ENCODE measurements around the gene PDE1C.
"Not testable (repeated sequence)": the region's sequence is repeated elsewhere in the genome, so short reads cannot be mapped to it uniquely, and the experiment has no call there.

The PDE1C gene

GRCh38 chr7:31887006-31887405, 183.2 kb downstream of the PDE1C start:
- DNase-seq = no peak

- DNase-seq = no peak
These were observed 185.0 kb downstream of the PDE1C start for GRCh38 chr7:31885171-31885570.

GRCh38 chr7:31883761-31884164, 186.4 kb downstream of the PDE1C start:
- DNase-seq = peak; percentile 79

- DNase-seq = peak; percentile 58
These were observed 188.0 kb downstream of the PDE1C start for GRCh38 chr7:31882187-31882586.

- DNase-seq = no peak
These were observed 191.3 kb downstream of the PDE1C start for GRCh38 chr7:31878875-31879274.

- peak; percentile 47 for DNase-seq
These were observed 194.8 kb downstream of the PDE1C start for GRCh38 chr7:31875424-31875823.

- no peak for DNase-seq
These were observed 195.4 kb downstream of the PDE1C start for GRCh38 chr7:31874631-31875386.

GRCh38 chr7:31873816-31874597, 196.2 kb downstream of the PDE1C start:
- DNase-seq = no peak

- DNase-seq = no peak
These were observed 197.4 kb downstream of the PDE1C start for GRCh38 chr7:31872545-31873370.

- DNase-seq = no peak
These were observed 205.6 kb downstream of the PDE1C start for GRCh38 chr7:31864646-31865045.

- DNase-seq = no peak
These were observed 209.3 kb downstream of the PDE1C start for GRCh38 chr7:31860925-31861324.

GRCh38 chr7:31858055-31858454, 212.2 kb downstream of the PDE1C start:
- DNase-seq = no peak

GRCh38 chr7:31857172-31857571, 213.0 kb downstream of the PDE1C start:
- no peak for DNase-seq

GRCh38 chr7:31856337-31856736, 213.9 kb downstream of the PDE1C start:
- DNase-seq = no peak

- DNase-seq = no peak
These were observed 214.7 kb downstream of the PDE1C start for GRCh38 chr7:31855530-31855929.

- no peak for DNase-seq
These were observed 216.8 kb downstream of the PDE1C start for GRCh38 chr7:31853380-31853779.

- no peak for DNase-seq
These were observed 217.7 kb downstream of the PDE1C start for GRCh38 chr7:31852462-31852861.

- DNase-seq = no peak
These were observed 219.1 kb downstream of the PDE1C start for GRCh38 chr7:31851119-31851518.

- DNase-seq = no peak
These were observed 219.6 kb downstream of the PDE1C start for GRCh38 chr7:31850601-31851000.

- DNase-seq = no peak
These were observed 220.1 kb downstream of the PDE1C start for GRCh38 chr7:31850066-31850465.

GRCh38 chr7:31835471-31835870, 234.7 kb downstream of the PDE1C start:
- no peak for DNase-seq

- DNase-seq = not testable (repeated sequence)
These were observed 236.6 kb downstream of the PDE1C start for GRCh38 chr7:31833625-31834024.

GRCh38 chr7:31828520-31828919, 241.7 kb downstream of the PDE1C start:
- DNase-seq = no peak

All from NCI-H226 (cell line).